K562 (cell line): ENCODE data around the gene CENPX. TPM values are rescaled to one million over a fixed set of nuclear protein-coding genes. Genes with fewer than 3 reads are reported as not detected.

Experiments used
- CCNT2 ChIP-seq: IDR thresholded peaks from 2 replicates; pipeline ENCODE4 v1.6.1; 2011; ENCODE audit warnings: borderline replicate concordance, low read depth, mild to moderate bottlenecking, moderate library complexity, mixed read lengths, low read length; ENCODE audit not compliant: insufficient read length; ENCODE audit errors: extremely low read depth
- DMBX1 ChIP-seq: fragments of 250-450 bp; sonication (Bioruptor Pico); IDR thresholded peaks from 2 replicates; pipeline ENCODE4 v1.8.0; 2022; ENCODE audit warnings: inconsistent platforms, mild to moderate bottlenecking, moderate library complexity, borderline replicate concordance
- DNMT1 ChIP-seq: fragments of 450-650 bp; IDR thresholded peaks from 2 replicates; pipeline ENCODE4 v1.6.1; 2016; ENCODE audit warnings: antibody characterized with exemption, mild to moderate bottlenecking
- E2F3 ChIP-seq: fragments of 250-450 bp; sonication (Bioruptor Pico); IDR thresholded peaks from 2 replicates; pipeline ENCODE4 v1.4.0; 2020; ENCODE audit warnings: mild to moderate bottlenecking
- ETV5 ChIP-seq: sonication (generic); formaldehyde crosslinking; IDR thresholded peaks from 2 replicates; pipeline ENCODE4 v1.4.0; 2020; ENCODE audit warnings: low read depth, mild to moderate bottlenecking, missing genetic modification reagents
- HNRNPH1 ChIP-seq: fragments of 200-400 bp; formaldehyde crosslinking; optimal IDR thresholded peaks from 2 replicates; pipeline ENCODE3; 2017; ENCODE audit warnings: low read depth, mild to moderate bottlenecking, low read length, moderate library complexity
- NRF1 ChIP-seq, 2 experiments: fragments of 450-650 bp; IDR thresholded peaks in 1 of 2; conservative IDR thresholded peaks in 1 of 2; 2 replicates each; pipeline ENCODE4 v1.6.1; 2014; ENCODE audit warnings: mild to moderate bottlenecking in 2 of 2
- TCFL5 ChIP-seq: fragments of 250-450 bp; sonication (Bioruptor Pico); conservative IDR thresholded peaks from 2 replicates; pipeline ENCODE4 v1.6.1; 2021; ENCODE audit warnings: mild to moderate bottlenecking, moderate library complexity, matching md5 sums
- polyA plus RNA-seq, 8 experiments: library from polyadenylated mRNA; depleted of rRNA in 4 of 8; stranded (reverse) in 5 of 8; unstranded in 3 of 8; fragments of >200 nt; fragmentation: Nextera tagmentation in 2 of 8; fragmentation: Illumina TruSeq in 1 of 8; extraction: Ambion mirVana in 2 of 8; extraction: Trizol in 1 of 8; gene quantifications; 2 replicates each; pipeline versions ENCODE4 v1.2.1 to v1.2.3, GENCODE V29; 2011 to 2014; ENCODE audit warnings: inconsistent platforms in 1 of 8, missing spikeins in 1 of 8
- total RNA-seq, 7 experiments: library from RNA; depleted of rRNA in 6 of 7; stranded (reverse); fragments of >200 nt in 6 of 7; fragmentation: Illumina TruSeq in 2 of 7; extraction: Trizol in 2 of 7; gene quantifications; 2 replicates each; pipeline versions ENCODE4 v1.2.1 to v1.2.3, GENCODE V29; 2011 to 2021; ENCODE audit warnings: low replicate concordance in 1 of 7
- TF ChIP-seq, protein P1 (sequence below), 2 experiments: fragments of 150-350 bp in 1 of 2; IDR thresholded peaks; 2 replicates each; pipeline ENCODE4 v1.6.1; 2012 to 2016; ENCODE audit warnings: low read depth in 2 of 2, low read length in 2 of 2, mild to moderate bottlenecking in 1 of 2, moderate library complexity in 1 of 2
- TF ChIP-seq, protein P2 (sequence below): fragments of 250-450 bp; sonication (Bioruptor Pico); IDR thresholded peaks from 2 replicates; pipeline ENCODE4 v1.8.0; 2022; ENCODE audit warnings: inconsistent platforms
- TF ChIP-seq, protein P3 (sequence below): fragments of 250-450 bp; sonication (Bioruptor Pico); IDR thresholded peaks from 2 replicates; pipeline ENCODE4 v1.8.0; 2021; ENCODE audit warnings: borderline replicate concordance, mild to moderate bottlenecking, moderate library complexity; ENCODE audit not compliant: poor library complexity, severe bottlenecking
- TF ChIP-seq, protein P4 (sequence below): sonication (generic); formaldehyde crosslinking; IDR thresholded peaks from 2 replicates; pipeline ENCODE4 v1.9.0; 2022; ENCODE audit warnings: mild to moderate bottlenecking, missing genetic modification reagents

CENPX gene
- total and polyA plus RNA-seq, 9 of the 15 experiments (the other 6 are each of a cell fraction or from before 2014, with no cell fraction given): 32.7 to 352 (median 127) TPM

DNA sequence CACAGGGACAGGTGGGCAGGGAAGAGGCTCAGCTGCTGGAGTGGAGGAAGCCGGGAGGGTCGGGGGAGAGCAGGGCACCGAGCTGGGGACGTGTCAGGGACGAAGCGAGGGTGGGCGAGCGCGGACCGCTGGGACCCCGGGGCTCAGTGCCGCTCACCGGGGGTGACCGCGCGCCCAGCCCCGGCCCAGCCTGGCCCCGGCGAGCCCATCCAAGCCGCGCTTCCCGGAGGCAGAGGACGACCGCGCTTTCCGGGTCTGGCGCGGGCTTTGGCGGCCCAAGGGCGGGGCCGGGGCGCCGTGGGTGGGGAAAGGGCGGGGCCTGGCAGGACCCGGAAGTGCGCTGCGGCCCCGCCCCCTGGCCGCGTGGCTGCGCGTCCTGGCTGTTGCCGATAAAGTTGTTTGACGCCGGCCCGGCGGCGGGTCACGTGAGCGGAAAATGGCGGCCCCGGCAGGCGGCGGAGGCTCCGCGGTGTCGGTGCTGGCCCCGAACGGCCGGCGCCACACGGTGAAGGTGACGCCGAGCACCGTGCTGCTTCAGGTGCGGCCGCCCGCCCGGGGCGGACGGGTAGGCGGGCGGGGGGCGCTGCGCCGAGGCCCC, 45.4 kb downstream of the CENPX start, which contains the start of gene ASPSCR1 (continued):
- TF ChIP-seq CCNT2: peak; percentile 97
- TF ChIP-seq ETV5: peak; percentile 66; the same call in 1 of the 2 replicates
- TF ChIP-seq, protein P1, sequence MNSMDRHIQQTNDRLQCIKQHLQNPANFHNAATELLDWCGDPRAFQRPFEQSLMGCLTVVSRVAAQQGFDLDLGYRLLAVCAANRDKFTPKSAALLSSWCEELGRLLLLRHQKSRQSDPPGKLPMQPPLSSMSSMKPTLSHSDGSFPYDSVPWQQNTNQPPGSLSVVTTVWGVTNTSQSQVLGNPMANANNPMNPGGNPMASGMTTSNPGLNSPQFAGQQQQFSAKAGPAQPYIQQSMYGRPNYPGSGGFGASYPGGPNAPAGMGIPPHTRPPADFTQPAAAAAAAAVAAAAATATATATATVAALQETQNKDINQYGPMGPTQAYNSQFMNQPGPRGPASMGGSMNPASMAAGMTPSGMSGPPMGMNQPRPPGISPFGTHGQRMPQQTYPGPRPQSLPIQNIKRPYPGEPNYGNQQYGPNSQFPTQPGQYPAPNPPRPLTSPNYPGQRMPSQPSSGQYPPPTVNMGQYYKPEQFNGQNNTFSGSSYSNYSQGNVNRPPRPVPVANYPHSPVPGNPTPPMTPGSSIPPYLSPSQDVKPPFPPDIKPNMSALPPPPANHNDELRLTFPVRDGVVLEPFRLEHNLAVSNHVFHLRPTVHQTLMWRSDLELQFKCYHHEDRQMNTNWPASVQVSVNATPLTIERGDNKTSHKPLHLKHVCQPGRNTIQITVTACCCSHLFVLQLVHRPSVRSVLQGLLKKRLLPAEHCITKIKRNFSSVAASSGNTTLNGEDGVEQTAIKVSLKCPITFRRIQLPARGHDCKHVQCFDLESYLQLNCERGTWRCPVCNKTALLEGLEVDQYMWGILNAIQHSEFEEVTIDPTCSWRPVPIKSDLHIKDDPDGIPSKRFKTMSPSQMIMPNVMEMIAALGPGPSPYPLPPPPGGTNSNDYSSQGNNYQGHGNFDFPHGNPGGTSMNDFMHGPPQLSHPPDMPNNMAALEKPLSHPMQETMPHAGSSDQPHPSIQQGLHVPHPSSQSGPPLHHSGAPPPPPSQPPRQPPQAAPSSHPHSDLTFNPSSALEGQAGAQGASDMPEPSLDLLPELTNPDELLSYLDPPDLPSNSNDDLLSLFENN (IDR thresholded peaks at IDR 0.05; ENCODE audit: low read depth in 2 of 2, low read length in 2 of 2): no peak; a peak in 2 of 4 replicates
- TF ChIP-seq, protein P2, sequence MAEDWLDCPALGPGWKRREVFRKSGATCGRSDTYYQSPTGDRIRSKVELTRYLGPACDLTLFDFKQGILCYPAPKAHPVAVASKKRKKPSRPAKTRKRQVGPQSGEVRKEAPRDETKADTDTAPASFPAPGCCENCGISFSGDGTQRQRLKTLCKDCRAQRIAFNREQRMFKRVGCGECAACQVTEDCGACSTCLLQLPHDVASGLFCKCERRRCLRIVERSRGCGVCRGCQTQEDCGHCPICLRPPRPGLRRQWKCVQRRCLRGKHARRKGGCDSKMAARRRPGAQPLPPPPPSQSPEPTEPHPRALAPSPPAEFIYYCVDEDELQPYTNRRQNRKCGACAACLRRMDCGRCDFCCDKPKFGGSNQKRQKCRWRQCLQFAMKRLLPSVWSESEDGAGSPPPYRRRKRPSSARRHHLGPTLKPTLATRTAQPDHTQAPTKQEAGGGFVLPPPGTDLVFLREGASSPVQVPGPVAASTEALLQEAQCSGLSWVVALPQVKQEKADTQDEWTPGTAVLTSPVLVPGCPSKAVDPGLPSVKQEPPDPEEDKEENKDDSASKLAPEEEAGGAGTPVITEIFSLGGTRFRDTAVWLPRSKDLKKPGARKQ (CRISPR knock-in tag): no peak
- no peak for TF ChIP-seq TCFL5
- peak; percentile 47; the same call in 1 of the 2 replicates for TF ChIP-seq E2F3
- TF ChIP-seq, protein P3, sequence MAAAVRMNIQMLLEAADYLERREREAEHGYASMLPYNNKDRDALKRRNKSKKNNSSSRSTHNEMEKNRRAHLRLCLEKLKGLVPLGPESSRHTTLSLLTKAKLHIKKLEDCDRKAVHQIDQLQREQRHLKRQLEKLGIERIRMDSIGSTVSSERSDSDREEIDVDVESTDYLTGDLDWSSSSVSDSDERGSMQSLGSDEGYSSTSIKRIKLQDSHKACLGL: peak; percentile 85
- TF ChIP-seq DNMT1: no peak
- peak; percentile 33; the same call in 1 of the 2 replicates for TF ChIP-seq DMBX1 (CRISPR knock-in tag)
- TF ChIP-seq NRF1 (conservative IDR thresholded peaks at IDR 0.05 in 1 of 2, IDR thresholded peaks at IDR 0.05 in 1 of 2): no peak; a peak in 2 of 4 replicates
- TF ChIP-seq, protein P4, sequence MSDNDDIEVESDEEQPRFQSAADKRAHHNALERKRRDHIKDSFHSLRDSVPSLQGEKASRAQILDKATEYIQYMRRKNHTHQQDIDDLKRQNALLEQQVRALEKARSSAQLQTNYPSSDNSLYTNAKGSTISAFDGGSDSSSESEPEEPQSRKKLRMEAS (CRISPR knock-in tag): peak; percentile 94
- TF ChIP-seq HNRNPH1: no peak
